NCI-H2107 (cell line): Measurements from ENCODE around the gene ROCK2.
"Not testable (repeated sequence)": the region's sequence is repeated elsewhere in the genome, so short reads cannot be mapped to it uniquely, and the experiment has no call there.

ENCODE experiments used
- DNase-seq: peaks from one replicate; lab custom pipeline; 2025; lab: John Stamatoyannopoulos, UW

Gene ROCK2

DNA sequence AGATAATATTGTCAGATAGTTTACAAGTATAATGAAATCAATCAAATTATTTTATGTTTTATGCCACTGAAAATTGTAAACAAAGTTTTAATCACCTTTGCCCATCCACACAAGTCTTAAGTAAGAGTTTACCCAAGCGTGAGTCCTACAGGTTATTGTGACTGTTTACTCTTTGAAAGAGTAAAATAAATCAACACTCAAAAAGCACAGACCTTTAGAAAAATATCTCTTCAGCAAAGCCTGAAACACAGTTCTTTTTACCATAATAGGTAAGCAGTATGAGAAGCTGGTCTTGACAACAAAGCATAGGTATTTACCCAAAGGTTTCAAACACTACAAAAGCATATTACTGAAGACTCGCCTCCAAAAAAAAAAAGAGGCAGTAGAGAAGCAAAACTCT, 3.7 kb downstream of the ROCK2 start:
- no peak for DNase-seq

DNA sequence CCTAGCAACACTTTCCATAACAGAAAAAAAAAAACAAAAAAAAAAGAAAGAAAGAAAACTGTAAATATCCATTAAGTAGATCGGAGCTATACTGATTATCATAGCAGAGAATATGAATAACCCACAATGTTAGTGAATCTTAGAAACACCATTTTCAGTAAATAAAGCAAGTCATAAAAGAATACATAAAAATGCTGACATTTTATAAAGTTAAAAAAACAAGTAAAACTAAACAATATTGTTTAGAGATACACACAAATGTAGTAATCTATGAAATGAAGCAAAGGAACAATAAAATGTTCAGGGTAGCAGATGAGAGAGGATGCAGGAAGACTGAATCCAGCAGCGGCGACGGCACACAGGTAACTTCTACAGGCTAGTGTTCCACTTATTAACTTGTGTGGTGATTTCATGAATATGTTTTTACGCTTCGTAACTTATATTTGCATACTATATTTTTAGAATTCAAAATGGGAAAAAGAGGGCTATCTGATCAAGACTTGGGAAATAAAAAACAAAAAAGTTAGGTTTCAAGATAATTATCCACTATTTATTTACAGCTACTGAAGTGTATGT, 4.8 kb downstream of the ROCK2 start:
- no peak for DNase-seq

GRCh38 chr2:11338580-11338979, 5.9 kb downstream of the ROCK2 start:
- no peak for DNase-seq

- no peak for DNase-seq
Measured at GRCh38 chr2:11337909-11338308, 6.5 kb downstream of the ROCK2 start.

- DNase-seq: no peak
Measured at GRCh38 chr2:11336189-11336588, 8.2 kb downstream of the ROCK2 start.

GRCh38 chr2:11333427-11334183, 10.8 kb downstream of the ROCK2 start:
- no peak for DNase-seq

DNA sequence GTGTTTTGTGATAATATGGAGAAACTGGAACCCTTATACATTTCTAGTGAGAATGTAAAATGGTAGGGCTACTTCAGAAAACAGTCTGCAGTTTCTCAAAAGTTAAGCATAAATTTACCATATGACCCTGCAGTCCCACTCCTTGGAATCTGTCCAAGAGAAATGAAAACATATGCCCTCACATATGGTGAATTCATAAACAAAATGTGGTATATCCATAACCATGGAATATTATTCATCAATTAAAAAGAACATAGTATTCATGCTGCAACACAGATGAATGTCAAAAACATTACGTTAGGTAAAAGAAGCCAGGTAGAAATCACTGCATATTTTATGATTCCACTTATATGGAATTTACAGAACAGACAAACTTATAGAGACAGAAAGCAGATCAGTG, 11.8 kb downstream of the ROCK2 start:
- no peak for DNase-seq

DNA sequence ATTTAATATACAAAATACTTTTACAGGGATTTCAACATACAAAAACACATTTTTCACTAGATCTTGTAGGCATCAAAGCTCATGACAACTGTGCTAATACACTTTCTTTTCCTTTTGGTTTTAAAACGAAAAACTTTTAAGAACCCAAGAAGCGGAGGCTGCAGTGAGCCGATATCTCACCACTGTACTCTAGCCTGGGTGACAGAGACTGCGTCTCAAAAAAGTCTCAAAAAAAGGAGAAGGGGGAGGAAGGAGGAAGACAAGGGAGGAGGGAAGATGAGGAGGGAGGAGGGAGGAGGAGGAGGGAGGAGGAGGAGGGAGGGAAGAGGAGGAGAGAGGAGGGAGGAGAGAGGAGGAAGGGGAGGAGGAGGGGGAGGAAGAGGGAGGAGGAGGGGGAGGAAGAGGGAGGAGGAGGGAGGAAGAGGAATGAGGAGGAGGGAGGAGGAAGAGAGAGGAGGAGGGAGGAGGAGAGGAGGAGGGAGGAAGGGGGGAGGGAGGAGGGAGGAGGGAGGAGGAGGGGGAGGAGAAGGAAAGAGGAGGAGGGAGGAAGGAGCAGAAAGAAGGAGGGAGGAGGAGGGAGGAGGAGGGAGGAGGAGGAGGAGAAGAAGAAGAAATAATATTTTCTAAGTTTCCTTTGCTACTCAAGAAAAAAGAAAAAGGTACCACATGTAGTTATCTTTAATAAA, 13.8 kb downstream of the ROCK2 start:
- no peak for DNase-seq

- DNase-seq: no peak
Measured at GRCh38 chr2:11329776-11330175, 14.7 kb downstream of the ROCK2 start.

GRCh38 chr2:11328522-11328921, 15.9 kb downstream of the ROCK2 start:
- DNase-seq: not testable (repeated sequence)

DNA sequence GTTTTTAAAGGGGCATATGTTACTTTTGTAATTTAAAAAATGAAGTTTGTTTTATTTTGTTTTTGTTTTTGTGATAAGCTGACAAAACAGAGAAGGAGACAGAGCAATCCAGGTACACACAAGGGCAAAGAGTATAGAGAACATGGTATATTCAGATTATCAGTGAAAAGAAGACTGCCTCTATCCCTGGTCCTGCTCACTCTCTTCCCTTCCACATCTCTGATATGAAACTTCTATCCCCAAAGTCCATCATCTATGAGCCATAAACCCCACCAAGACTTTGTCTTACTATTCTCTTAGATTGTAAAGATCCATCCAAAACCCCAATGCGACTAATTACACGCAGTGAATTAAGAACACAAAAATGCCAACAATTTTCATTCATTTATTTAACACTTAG, 16.6 kb downstream of the ROCK2 start:
- DNase-seq: no peak

DNA sequence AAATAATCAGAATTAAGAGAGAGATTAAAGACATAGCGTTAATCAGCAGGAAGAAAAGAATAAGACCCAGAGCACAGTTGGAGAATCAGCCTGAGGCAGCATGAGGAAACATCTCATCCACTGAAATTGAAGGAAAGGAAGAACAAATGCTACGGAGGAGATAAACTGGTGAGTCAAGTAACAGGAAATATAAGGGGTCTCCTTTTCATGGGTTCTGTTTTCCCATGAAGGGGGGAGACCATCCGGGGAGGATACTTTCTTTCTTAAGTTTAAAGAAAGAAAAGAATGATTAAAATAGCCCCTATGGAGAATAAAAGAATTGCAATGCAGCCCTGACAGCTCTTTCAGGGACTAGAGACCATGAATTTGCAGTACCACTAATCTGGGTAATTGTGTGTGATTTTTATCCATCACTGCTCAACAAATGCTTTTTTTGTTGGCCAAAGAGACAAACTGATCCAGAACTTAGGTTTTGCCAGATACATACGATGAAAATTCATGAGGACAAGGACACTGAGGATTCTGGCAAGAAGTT, 17.7 kb downstream of the ROCK2 start:
- no peak for DNase-seq

DNA sequence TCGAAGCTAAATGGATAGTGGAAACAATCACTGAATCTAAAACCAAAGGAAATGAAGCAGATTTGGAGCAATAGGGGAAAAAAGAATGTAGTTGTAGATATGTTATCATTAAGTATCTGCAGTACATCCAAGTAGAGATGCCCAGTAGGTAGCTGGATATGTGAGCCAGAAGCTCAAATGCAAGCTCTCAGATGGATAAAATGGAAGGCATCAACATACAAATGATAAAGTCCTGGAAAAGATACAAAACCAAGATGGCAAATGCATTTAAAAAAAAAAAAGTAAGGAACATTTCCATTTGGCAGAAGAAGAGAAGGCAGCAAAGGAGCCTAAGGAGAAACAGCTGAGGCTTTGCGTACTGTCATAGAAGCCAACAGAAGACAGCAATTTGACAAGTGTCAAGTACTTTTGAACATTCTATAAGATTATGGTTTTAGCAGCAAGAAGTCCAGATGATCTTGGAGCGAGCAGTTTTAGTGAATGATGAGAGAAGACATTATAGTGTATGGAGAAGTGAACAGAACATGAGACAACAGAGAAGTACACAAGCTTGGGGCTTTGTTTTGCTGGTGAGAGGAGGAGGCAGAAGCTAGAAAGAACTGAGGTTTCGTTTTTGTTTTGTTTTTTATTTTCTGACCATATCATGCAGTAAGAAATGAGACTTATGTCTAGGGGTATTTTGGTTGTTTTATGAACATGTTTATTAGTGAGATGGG, 18.3 kb downstream of the ROCK2 start:
- no peak for DNase-seq

- DNase-seq: no peak
Measured at GRCh38 chr2:11321847-11322246, 22.6 kb downstream of the ROCK2 start.

GRCh38 chr2:11320698-11321492, 23.5 kb downstream of the ROCK2 start:
- DNase-seq: no peak

DNA sequence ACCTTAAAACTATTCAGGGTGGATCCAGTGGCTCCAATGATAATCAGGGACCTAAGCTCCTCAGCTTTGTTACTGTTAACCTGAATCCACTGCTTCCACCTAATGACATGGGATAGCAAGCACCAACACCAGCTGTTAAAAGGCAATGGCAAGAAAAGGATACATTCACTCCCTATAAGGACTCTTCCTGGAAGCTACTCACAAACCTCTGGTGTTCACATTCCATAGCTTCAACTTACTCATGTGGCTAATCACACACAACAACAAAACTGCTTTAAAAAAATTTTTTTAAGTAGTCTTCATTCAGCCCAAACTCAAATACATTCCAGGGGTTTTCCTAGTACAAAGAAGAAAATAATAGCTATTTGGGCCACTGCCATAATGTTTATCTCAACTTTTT, 24.5 kb downstream of the ROCK2 start:
- DNase-seq: no peak

GRCh38 chr2:11315074-11315705, 29.2 kb downstream of the ROCK2 start:
- DNase-seq: no peak

DNA sequence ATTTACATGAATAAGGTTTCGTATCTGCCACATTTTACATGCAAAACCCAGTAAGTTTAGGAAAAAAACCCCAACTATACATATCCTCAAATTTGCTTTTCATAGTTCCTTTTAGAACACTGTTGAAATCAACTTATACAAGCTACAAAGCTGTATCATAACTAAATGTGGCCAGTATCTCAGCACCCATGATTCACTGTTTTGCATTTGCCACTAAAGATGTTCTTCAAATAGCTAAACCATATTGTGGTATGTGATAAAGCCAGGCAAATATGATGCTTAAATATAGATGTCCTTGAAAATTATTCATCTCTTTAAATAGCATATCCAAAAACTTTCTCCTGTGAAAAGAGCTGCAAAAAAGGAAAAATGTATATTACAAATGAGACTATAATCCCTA, 29.9 kb downstream of the ROCK2 start:
- DNase-seq: no peak

DNA sequence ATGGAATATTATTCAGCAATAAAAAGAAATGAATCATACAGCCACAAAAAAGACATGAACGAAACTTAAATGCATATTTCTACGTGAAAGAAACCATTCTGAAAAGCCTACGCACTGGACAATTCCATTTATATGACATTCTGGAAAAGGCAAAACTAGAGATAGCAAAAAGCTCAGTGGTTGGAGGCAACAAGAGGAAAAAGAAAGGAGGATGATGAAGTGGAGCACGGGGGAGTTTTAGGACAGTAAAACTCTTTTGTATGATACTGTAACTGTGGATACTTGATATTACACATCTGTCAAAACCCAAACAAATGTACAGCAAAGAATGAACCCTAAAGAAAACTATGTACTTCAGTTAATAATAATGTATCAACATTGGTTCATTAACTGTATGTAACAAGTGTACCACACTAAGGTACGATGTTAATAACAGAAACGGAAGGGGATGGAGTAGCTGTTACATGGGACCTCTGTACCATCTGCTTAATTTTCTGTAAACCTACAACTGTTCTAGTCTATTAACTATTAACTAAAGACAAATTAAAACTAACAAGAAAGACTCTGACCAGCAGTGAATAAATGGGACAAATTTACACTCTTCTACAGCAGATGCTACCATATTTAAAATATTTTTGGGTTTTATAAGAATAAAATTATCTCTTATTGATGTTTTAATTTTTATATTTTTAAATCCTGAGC, 31.5 kb downstream of the ROCK2 start:
- DNase-seq: no peak

- no peak for DNase-seq
Measured at GRCh38 chr2:11311543-11311942, 32.9 kb downstream of the ROCK2 start.

DNA sequence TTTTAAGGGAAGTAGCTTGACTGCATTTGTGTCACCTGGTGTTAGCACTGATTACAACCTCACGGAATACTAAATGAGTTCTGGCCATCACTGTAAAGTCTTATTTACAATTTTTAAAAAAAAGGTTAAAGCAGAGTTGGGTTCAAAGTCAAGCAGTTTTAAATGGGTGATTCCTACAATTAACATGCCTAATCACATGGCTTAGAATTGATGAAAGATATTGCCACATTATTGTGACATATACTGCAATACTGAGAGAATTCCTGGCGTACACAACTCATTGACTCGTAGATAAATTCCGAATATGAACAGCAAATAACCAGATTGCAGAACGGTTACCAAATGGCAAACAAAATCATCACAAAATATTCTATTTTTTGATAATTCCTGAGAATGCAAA, 34.2 kb downstream of the ROCK2 start:
- DNase-seq: no peak
